Measurements from ENCODE around the gene SMU1.
A peak's percentile ranks its signal among the peaks of the same experiment; 100 is the strongest.

Gene SMU1

GRCh38 chr9:33032865-33033264, 43.6 kb downstream of the SMU1 start:
- peak overlapping the region; percentile 39 for H3K4me3 ChIP-seq (ENCODE audit: low read length, poor library complexity, severe bottlenecking)
- H3F3A ChIP-seq (ENCODE audit: low read depth): no peaks in the 10 kb centered on the region
- no peaks in the 10 kb centered on the region for H3K27me3 ChIP-seq (ENCODE audit: insufficient read depth, low read length, poor library complexity, severe bottlenecking)
- H3K9me3 ChIP-seq (ENCODE audit: insufficient read depth, low read depth, low read length): no peaks in the 10 kb centered on the region
- H3K36me3 ChIP-seq (ENCODE audit: insufficient read depth, low read length): peaks cover 100% of the 10 kb centered on the region
- H3K4me1 ChIP-seq (ENCODE audit: insufficient read depth, low read length, poor library complexity, severe bottlenecking): peaks cover 42% of the 10 kb centered on the region
- peaks cover 85% of the 10 kb centered on the region for H4K20me1 ChIP-seq (ENCODE audit: insufficient read depth, low read length, poor library complexity, severe bottlenecking)
- peak overlapping the region; percentile 89 for H3K4me2 ChIP-seq (ENCODE audit: low read depth, low read length, poor library complexity, severe bottlenecking)
- H3K9me2 ChIP-seq (replicated peaks; ENCODE audit: low read depth, low read length): no peaks in the 10 kb centered on the region
- H3K9ac ChIP-seq (ENCODE audit: low read depth, low read length, poor library complexity, severe bottlenecking): peak overlapping the region; percentile 18
- TF ChIP-seq EZH2phosphoT487 (IDR thresholded peaks at IDR 0.05; ENCODE audit: borderline replicate concordance) (no peak), CTCF (conservative IDR thresholded peaks at IDR 0.05; ENCODE audit: low read length) (no peak)
- H2AFZ ChIP-seq (ENCODE audit: low read length): no peak overlapping the region
- peaks cover 79% of the 10 kb centered on the region for H3K79me2 ChIP-seq (ENCODE audit: insufficient read depth, low read length)

GRCh38 chr9:33032292-33032691, 44.2 kb downstream of the SMU1 start:
- Histone ChIP-seq H3K4me2 (ENCODE audit: low read depth, low read length, poor library complexity, severe bottlenecking) (peak overlapping the region; percentile 89), H4K20me1 (ENCODE audit: insufficient read depth, low read length, poor library complexity, severe bottlenecking) (peaks cover 91% of the 10 kb centered on the region), H3K9me2 (replicated peaks; ENCODE audit: low read depth, low read length) (no peaks in the 10 kb centered on the region), H3K4me1 (ENCODE audit: insufficient read depth, low read length, poor library complexity, severe bottlenecking) (peaks cover 43% of the 10 kb centered on the region), H3K9ac (ENCODE audit: low read depth, low read length, poor library complexity, severe bottlenecking) (peak overlapping the region; percentile 18), H3K4me3 (ENCODE audit: low read length, poor library complexity, severe bottlenecking) (peak overlapping the region; percentile 39), H2AFZ (ENCODE audit: low read length) (no peak overlapping the region), H3K79me2 (ENCODE audit: insufficient read depth, low read length) (peaks cover 85% of the 10 kb centered on the region), H3K27me3 (ENCODE audit: insufficient read depth, low read length, poor library complexity, severe bottlenecking) (no peaks in the 10 kb centered on the region), H3K9me3 (ENCODE audit: insufficient read depth, low read depth, low read length) (no peaks in the 10 kb centered on the region), H3K36me3 (ENCODE audit: insufficient read depth, low read length) (peaks cover 95% of the 10 kb centered on the region), H3F3A (ENCODE audit: low read depth) (no peaks in the 10 kb centered on the region)
- TF ChIP-seq CTCF (conservative IDR thresholded peaks at IDR 0.05; ENCODE audit: low read length) (no peak), EZH2phosphoT487 (IDR thresholded peaks at IDR 0.05; ENCODE audit: borderline replicate concordance) (no peak)

GRCh38 chr9:33030285-33030684, 46.2 kb downstream of the SMU1 start:
- H3K4me2 ChIP-seq (ENCODE audit: low read depth, low read length, poor library complexity, severe bottlenecking): peak overlapping the region; percentile 89
- H3K36me3 ChIP-seq (ENCODE audit: insufficient read depth, low read length): peaks cover 80% of the 10 kb centered on the region
- peaks cover 56% of the 10 kb centered on the region for H3K4me1 ChIP-seq (ENCODE audit: insufficient read depth, low read length, poor library complexity, severe bottlenecking)
- H3K9me3 ChIP-seq (ENCODE audit: insufficient read depth, low read depth, low read length): no peaks in the 10 kb centered on the region
- no peak overlapping the region for H2AFZ ChIP-seq (ENCODE audit: low read length)
- peaks cover 98% of the 10 kb centered on the region for H4K20me1 ChIP-seq (ENCODE audit: insufficient read depth, low read length, poor library complexity, severe bottlenecking)
- no peaks in the 10 kb centered on the region for H3F3A ChIP-seq (ENCODE audit: low read depth)
- H3K4me3 ChIP-seq (ENCODE audit: low read length, poor library complexity, severe bottlenecking): peak overlapping the region; percentile 94
- peaks cover 2% of the 10 kb centered on the region for H3K27me3 ChIP-seq (ENCODE audit: insufficient read depth, low read length, poor library complexity, severe bottlenecking)
- no peak for TF ChIP-seq EZH2phosphoT487 (IDR thresholded peaks at IDR 0.05; ENCODE audit: borderline replicate concordance)
- TF ChIP-seq CTCF (conservative IDR thresholded peaks at IDR 0.05; ENCODE audit: low read length): no peak
- H3K79me2 ChIP-seq (ENCODE audit: insufficient read depth, low read length): peaks cover 95% of the 10 kb centered on the region
- H3K9ac ChIP-seq (ENCODE audit: low read depth, low read length, poor library complexity, severe bottlenecking): no peak overlapping the region
- H3K9me2 ChIP-seq (replicated peaks; ENCODE audit: low read depth, low read length): no peaks in the 10 kb centered on the region
